HepG2 (cell line): Measurements from ENCODE around the gene BCAS3.

Experiments
- ATF6 ChIP-seq: sonication (generic); formaldehyde crosslinking; conservative IDR thresholded peaks from 2 replicates; pipeline ENCODE4 v1.4.0; 2020; ENCODE audit warnings: missing genetic modification reagents
- CHD2 ChIP-seq: IDR thresholded peaks from 2 replicates; pipeline ENCODE4 v1.6.1; 2011; ENCODE audit warnings: low read depth, low read length, improper control_type of control experiment
- FOXO1 ChIP-seq: sonication (generic); formaldehyde crosslinking; IDR thresholded peaks from 2 replicates; pipeline ENCODE4 v1.4.0; 2020; ENCODE audit warnings: missing genetic modification reagents
- KDM2A ChIP-seq: sonication (generic); formaldehyde crosslinking; IDR thresholded peaks from 2 replicates; pipeline ENCODE4 v1.4.0; 2020; ENCODE audit warnings: low read depth, missing genetic modification reagents, borderline replicate concordance
- LBX2 ChIP-seq: sonication (generic); formaldehyde crosslinking; IDR thresholded peaks from 2 replicates; pipeline ENCODE4 v1.5.0; 2020; ENCODE audit warnings: missing genetic modification reagents, mild to moderate bottlenecking, borderline replicate concordance
- MYC ChIP-seq: sonication (generic); formaldehyde crosslinking; IDR thresholded peaks from 2 replicates; pipeline ENCODE4 v1.9.0; 2021; ENCODE audit warnings: missing genetic modification reagents, borderline replicate concordance
- NBN ChIP-seq: fragments of 450-650 bp; conservative IDR thresholded peaks from 2 replicates; pipeline ENCODE4 v1.6.1; 2017
- PHF21A ChIP-seq: sonication (generic); formaldehyde crosslinking; IDR thresholded peaks from 2 replicates; pipeline ENCODE4 v1.5.0; 2020; ENCODE audit warnings: mild to moderate bottlenecking, missing genetic modification reagents
- RFX3 ChIP-seq: IDR thresholded peaks from 2 replicates; pipeline ENCODE4 v1.6.1; 2016; ENCODE audit warnings: missing biosample characterization, missing genetic modification reagents
- SALL1 ChIP-seq: sonication (generic); formaldehyde crosslinking; IDR thresholded peaks from 2 replicates; pipeline ENCODE4 v1.8.0; 2022; ENCODE audit warnings: mild to moderate bottlenecking, missing genetic modification reagents
- ZFP37 ChIP-seq: sonication (generic); formaldehyde crosslinking; IDR thresholded peaks from 2 replicates; pipeline ENCODE4 v1.4.0; 2020; ENCODE audit warnings: missing genetic modification reagents, borderline replicate concordance
- ZMYM3 ChIP-seq: sonication (generic); formaldehyde crosslinking; IDR thresholded peaks from 2 replicates; pipeline ENCODE4 v1.5.1; 2020; ENCODE audit warnings: mild to moderate bottlenecking, missing genetic modification reagents
- ZNF331 ChIP-seq: sonication (generic); formaldehyde crosslinking; IDR thresholded peaks from 2 replicates; pipeline ENCODE4 v1.4.0; 2020; ENCODE audit warnings: missing genetic modification reagents
- ZSCAN5A ChIP-seq: sonication (generic); formaldehyde crosslinking; IDR thresholded peaks from 2 replicates; pipeline ENCODE4 v1.8.0; 2022; ENCODE audit warnings: mild to moderate bottlenecking, missing genetic modification reagents, borderline replicate concordance

GRCh38 chr17:60959011-60959410 is 281.4 kb downstream of the BCAS3 start:
- TF ChIP-seq ZNF331, result no peak
- TF ChIP-seq NBN, result no peak
- TF ChIP-seq ZFP37, result no peak
- TF ChIP-seq PHF21A, result no peak
- TF ChIP-seq RFX3 (CRISPR knock-in tag), result no peak
- TF ChIP-seq ZMYM3 (CRISPR knock-in tag), result no peak
- TF ChIP-seq CHD2, result no peak
- no peak for TF ChIP-seq KDM2A (CRISPR knock-in tag)
- TF ChIP-seq MYC (CRISPR knock-in tag), result no peak
- TF ChIP-seq ATF6, result no peak
- no peak for TF ChIP-seq ZSCAN5A (CRISPR knock-in tag)
- TF ChIP-seq FOXO1 (CRISPR knock-in tag), result no peak
- TF ChIP-seq SALL1 (CRISPR knock-in tag), result no peak
- TF ChIP-seq LBX2 (CRISPR knock-in tag), result no peak
